ENCODE results near the gene AGER. TPM values are rescaled to one million over a fixed set of nuclear protein-coding genes. Genes with fewer than 3 reads are reported as not detected.
A peak's percentile ranks its signal among the peaks of the same experiment; 100 is the strongest.

Gene AGER
- total and polyA plus RNA-seq, 5 donors from 2014 or later, result 0.44 to 27.8 (median 0.52) TPM; not detected in 2

DNA sequence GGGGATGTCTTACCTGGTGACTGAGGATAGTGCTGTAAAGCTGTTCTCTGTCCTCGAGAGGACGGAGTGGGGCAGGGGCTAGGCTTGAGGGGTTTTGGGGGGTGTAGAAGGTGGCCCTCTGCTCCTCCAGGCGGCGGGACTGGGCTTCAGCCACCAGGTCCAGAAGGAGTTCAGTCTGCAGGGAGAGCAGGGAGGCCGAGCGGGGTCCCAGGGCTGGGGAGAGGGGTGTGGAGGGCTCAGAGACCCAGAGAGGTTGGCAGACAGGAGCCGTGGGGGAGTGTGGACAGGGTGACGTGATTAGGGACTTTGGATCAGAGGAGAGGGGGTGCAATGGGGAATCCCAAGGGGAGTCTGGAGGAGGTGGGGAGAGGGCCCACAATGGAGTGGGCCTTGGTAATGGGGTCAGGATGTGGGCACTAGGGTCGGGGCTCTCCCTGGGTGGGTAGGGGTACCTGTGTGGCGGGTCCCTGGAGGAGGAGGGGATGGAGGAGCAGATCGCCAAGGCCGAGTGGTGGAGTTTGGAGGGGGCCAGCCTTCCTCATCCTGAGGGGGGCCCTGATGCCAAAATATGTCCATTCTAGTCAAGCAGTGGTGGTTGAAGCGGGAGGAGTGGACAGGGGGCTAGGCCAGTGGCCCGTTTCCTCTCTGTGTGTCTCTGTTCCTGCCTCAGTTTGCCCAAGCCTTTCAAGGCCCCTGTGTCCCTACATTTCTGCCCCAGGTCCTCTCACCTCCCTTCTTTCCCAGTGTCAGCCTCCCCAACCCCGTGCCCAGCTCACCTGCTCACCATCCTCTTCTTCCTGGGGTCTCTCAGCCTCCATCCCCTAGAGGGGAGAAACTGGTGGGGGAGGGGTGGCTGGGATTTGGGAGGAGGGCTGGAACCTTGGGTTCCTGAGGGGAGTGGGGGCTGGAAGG, 7.9 kb upstream of the AGER start:
- Histone ChIP-seq H3K4me3 (ENCODE audit: low read depth, low read length) (peak overlapping the region; percentile 84), H3K4me1 (ENCODE audit: control insufficient read depth, insufficient read depth, low read length, poor library complexity, severe bottlenecking) (peaks cover 82% of the 10 kb centered on the region), H3K27ac (ENCODE audit: insufficient read depth, low read length, poor library complexity, severe bottlenecking) (peak overlapping the region; percentile 88), H3K27me3 (ENCODE audit: control insufficient read depth, insufficient read depth, low read length) (no peaks in the 10 kb centered on the region), H3K9me3 (ENCODE audit: control insufficient read depth in 2 of 2, low read length in 2 of 2) (no peaks in the 10 kb centered on the region), H3K36me3 (ENCODE audit: control insufficient read depth, insufficient read depth, low read length) (peaks cover 10% of the 10 kb centered on the region)
- peak overlapping the region; percentile 98 to 99 (median 99) for H3K27ac Mint-ChIP-seq
- no peaks in the 10 kb centered on the region for H3K9me3 Mint-ChIP-seq
- H3K4me1 Mint-ChIP-seq, result peaks cover 22 to 59% (median 45%) of the 10 kb centered on the region in 4 donors
- peak overlapping the region; percentile 99 to 100 (median 99) for H3K4me3 Mint-ChIP-seq
- ATAC-seq (ENCODE audit: low read depth in 2 of 2), result no peak
- peaks cover 12% of the 10 kb centered on the region for H3K27me3 Mint-ChIP-seq
- peaks cover 11% of the 10 kb centered on the region for H3K36me3 Mint-ChIP-seq
- DNase-seq, result peak in 1 of 3 donors; percentile 20

- Histone ChIP-seq H3K27ac (ENCODE audit: insufficient read depth, low read length, poor library complexity, severe bottlenecking) (peak overlapping the region; percentile 88), H3K4me3 (ENCODE audit: low read depth, low read length) (peak overlapping the region; percentile 84), H3K36me3 (ENCODE audit: control insufficient read depth, insufficient read depth, low read length) (peaks cover 17% of the 10 kb centered on the region), H3K27me3 (ENCODE audit: control insufficient read depth, insufficient read depth, low read length) (no peaks in the 10 kb centered on the region), H3K9me3 (ENCODE audit: control insufficient read depth in 2 of 2, low read length in 2 of 2) (no peaks in the 10 kb centered on the region), H3K4me1 (ENCODE audit: control insufficient read depth, insufficient read depth, low read length, poor library complexity, severe bottlenecking) (peaks cover 82% of the 10 kb centered on the region)
- peaks cover 19% of the 10 kb centered on the region for H3K36me3 Mint-ChIP-seq
- peaks cover 28 to 68% (median 50%) of the 10 kb centered on the region in 4 donors for H3K4me1 Mint-ChIP-seq
- DNase-seq, result no peak
- H3K9me3 Mint-ChIP-seq, result no peaks in the 10 kb centered on the region
- ATAC-seq (ENCODE audit: low read depth in 2 of 2), result no peak
- H3K27ac Mint-ChIP-seq, result peak overlapping the region; percentile 98 to 99 (median 99)
- H3K4me3 Mint-ChIP-seq, result peak overlapping the region; percentile 99 to 100 (median 99)
- peaks cover 10% of the 10 kb centered on the region for H3K27me3 Mint-ChIP-seq
These were observed 7.0 kb upstream of the AGER start for GRCh38 chr6:32190911-32191677.

- ATAC-seq (ENCODE audit: low read depth in 2 of 2) (peak; percentile 62 to 71), DNase-seq (peak; percentile 76 to 95 (median 76))
- Histone ChIP-seq H3K27ac (ENCODE audit: insufficient read depth, low read length, poor library complexity, severe bottlenecking) (peak within 1 kb of the TSS; percentile 88), H3K36me3 (ENCODE audit: control insufficient read depth, insufficient read depth, low read length) (peaks cover 17% of the 10 kb centered on the region), H3K4me3 (ENCODE audit: low read depth, low read length) (peak within 1 kb of the TSS; percentile 84), H3K4me1 (ENCODE audit: control insufficient read depth, insufficient read depth, low read length, poor library complexity, severe bottlenecking) (peaks cover 80% of the 10 kb centered on the region), H3K9me3 (ENCODE audit: control insufficient read depth in 2 of 2, low read length in 2 of 2) (no peaks in the 10 kb centered on the region), H3K27me3 (ENCODE audit: control insufficient read depth, insufficient read depth, low read length) (no peaks in the 10 kb centered on the region)
- peak within 1 kb of the TSS; percentile 99 to 100 (median 99) for H3K4me3 Mint-ChIP-seq
- peak within 1 kb of the TSS; percentile 98 to 99 (median 99) for H3K27ac Mint-ChIP-seq
- H3K4me1 Mint-ChIP-seq, result peaks cover 26 to 68% (median 54%) of the 10 kb centered on the region in 4 donors
- H3K27me3 Mint-ChIP-seq, result peaks cover 4% of the 10 kb centered on the region
- peaks cover 25% of the 10 kb centered on the region for H3K36me3 Mint-ChIP-seq
- no peaks in the 10 kb centered on the region for H3K9me3 Mint-ChIP-seq
These were observed 6.2 kb upstream of the AGER start, which contains the start of gene PBX2 for GRCh38 chr6:32190054-32190851. PBX2 (minus strand) TSS chr6:32190202; CDS start chr6:32189915, 287 bp downstream.

GRCh38 chr6:32189742-32190053, 5.6 kb upstream of the AGER start:
- Mint-ChIP-seq H3K4me1 (peaks cover 20 to 64% (median 52%) of the 10 kb centered on the region in 4 donors), H3K27me3 (peaks cover 4% of the 10 kb centered on the region), H3K9me3 (no peaks in the 10 kb centered on the region), H3K36me3 (peaks cover 25% of the 10 kb centered on the region), H3K4me3 (peak overlapping the region; percentile 96 to 99 (median 98)), H3K27ac (peak overlapping the region in 2 of 3 donors; percentile 93 to 99)
- ATAC-seq (ENCODE audit: low read depth in 2 of 2) (no peak), DNase-seq (no peak)
- Histone ChIP-seq H3K9me3 (ENCODE audit: control insufficient read depth in 2 of 2, low read length in 2 of 2) (no peaks in the 10 kb centered on the region), H3K4me3 (ENCODE audit: low read depth, low read length) (peak overlapping the region; percentile 81), H3K27me3 (ENCODE audit: control insufficient read depth, insufficient read depth, low read length) (no peaks in the 10 kb centered on the region), H3K36me3 (ENCODE audit: control insufficient read depth, insufficient read depth, low read length) (peaks cover 17% of the 10 kb centered on the region), H3K27ac (ENCODE audit: insufficient read depth, low read length, poor library complexity, severe bottlenecking) (peak overlapping the region; percentile 88), H3K4me1 (ENCODE audit: control insufficient read depth, insufficient read depth, low read length, poor library complexity, severe bottlenecking) (peaks cover 74% of the 10 kb centered on the region)

DNA sequence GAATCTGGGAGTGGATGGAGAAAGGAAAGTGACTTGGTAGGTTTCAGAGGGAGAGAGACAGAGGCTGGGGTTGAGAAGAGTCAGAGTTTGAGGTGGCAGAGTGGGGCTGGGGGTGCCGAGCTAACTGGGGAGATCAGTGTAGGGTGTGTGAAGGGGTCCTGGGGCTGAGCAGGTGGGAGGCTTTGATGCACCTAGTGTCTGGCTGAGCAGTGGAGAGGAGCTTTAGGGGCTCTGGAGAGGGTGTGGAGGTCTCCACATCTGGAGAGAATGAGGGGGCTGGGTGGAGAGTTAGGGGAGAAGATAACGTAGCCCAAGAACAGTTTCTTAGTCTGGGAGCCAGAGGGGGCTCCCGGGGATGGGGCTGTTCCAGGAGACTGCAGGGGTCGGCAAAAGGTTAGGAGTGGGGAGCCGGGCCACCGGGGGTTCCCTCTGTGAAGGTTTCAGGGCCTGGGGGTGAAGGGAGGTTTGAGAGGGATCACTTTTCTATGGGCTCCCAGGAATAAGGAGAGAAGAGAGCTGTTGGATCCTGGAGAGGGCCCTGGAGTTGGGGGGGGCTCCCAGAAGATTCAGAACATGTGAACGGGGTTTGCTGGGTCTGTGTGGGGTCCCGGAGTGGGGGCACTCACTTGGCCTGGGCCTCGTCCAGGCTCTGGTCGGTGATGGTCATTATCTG, 5.2 kb upstream of the AGER start:
- no peak for ATAC-seq (ENCODE audit: low read depth in 2 of 2)
- Histone ChIP-seq H3K4me3 (ENCODE audit: low read depth, low read length) (peak overlapping the region; percentile 81), H3K27me3 (ENCODE audit: control insufficient read depth, insufficient read depth, low read length) (no peaks in the 10 kb centered on the region), H3K9me3 (ENCODE audit: control insufficient read depth in 2 of 2, low read length in 2 of 2) (no peaks in the 10 kb centered on the region), H3K27ac (ENCODE audit: insufficient read depth, low read length, poor library complexity, severe bottlenecking) (peak overlapping the region; percentile 88), H3K4me1 (ENCODE audit: control insufficient read depth, insufficient read depth, low read length, poor library complexity, severe bottlenecking) (peaks cover 69% of the 10 kb centered on the region), H3K36me3 (ENCODE audit: control insufficient read depth, insufficient read depth, low read length) (peaks cover 17% of the 10 kb centered on the region)
- Mint-ChIP-seq H3K27me3 (peaks cover 4% of the 10 kb centered on the region), H3K4me3 (peak overlapping the region; percentile 94 to 98 (median 96)), H3K27ac (peak overlapping the region; percentile 93 to 98 (median 97)), H3K36me3 (peaks cover 25% of the 10 kb centered on the region), H3K4me1 (peaks cover 16 to 60% (median 49%) of the 10 kb centered on the region in 4 donors), H3K9me3 (no peaks in the 10 kb centered on the region)
- no peak for DNase-seq

- Mint-ChIP-seq H3K27me3 (peaks cover 4% of the 10 kb centered on the region), H3K27ac (peak overlapping the region; percentile 93 to 98 (median 97)), H3K36me3 (peaks cover 25% of the 10 kb centered on the region), H3K4me3 (peak overlapping the region; percentile 94 to 98 (median 96)), H3K9me3 (no peaks in the 10 kb centered on the region), H3K4me1 (peaks cover 10 to 55% (median 43%) of the 10 kb centered on the region in 4 donors)
- DNase-seq (no peak), ATAC-seq (ENCODE audit: low read depth in 2 of 2) (no peak)
- H3K4me3 ChIP-seq (ENCODE audit: low read depth, low read length), result peak overlapping the region; percentile 81
- H3K9me3 ChIP-seq (ENCODE audit: control insufficient read depth in 2 of 2, low read length in 2 of 2), result no peaks in the 10 kb centered on the region
- peak overlapping the region; percentile 88 for H3K27ac ChIP-seq (ENCODE audit: insufficient read depth, low read length, poor library complexity, severe bottlenecking)
- peaks cover 21% of the 10 kb centered on the region for H3K36me3 ChIP-seq (ENCODE audit: control insufficient read depth, insufficient read depth, low read length)
- H3K4me1 ChIP-seq (ENCODE audit: control insufficient read depth, insufficient read depth, low read length, poor library complexity, severe bottlenecking), result peaks cover 62% of the 10 kb centered on the region
- H3K27me3 ChIP-seq (ENCODE audit: control insufficient read depth, insufficient read depth, low read length), result no peaks in the 10 kb centered on the region
These were observed 4.5 kb upstream of the AGER start for GRCh38 chr6:32188381-32189068.
